Pancreas (tissue), 10 donors: ENCODE data around the gene FRG2. TPM values are rescaled to one million over a fixed set of nuclear protein-coding genes. Genes with fewer than 3 reads are reported as not detected.
A peak's percentile ranks its signal among the peaks of the same experiment; 100 is the strongest.
"Not testable (repeated sequence)": the region's sequence is repeated elsewhere in the genome, so short reads cannot be mapped to it uniquely, and the experiment has no call there.

ENCODE experiments used
- ATAC-seq, 4 donors: fragments of 200-7000 bp; cut with Tn5 transposase; one replicate each; pipeline versions ENCODE4 v1.8.0 to v1.9.1; 2020; ENCODE audit warnings: mild to moderate bottlenecking in 4 of 4, moderate library complexity in 4 of 4
- DNase-seq, 6 donors: peaks; one replicate each; pipeline ENCODE4 v3.0.0-alpha.2; 2020
- FAIRE-seq: peaks from 2 replicates; lab custom pipeline; 2012; peaks lifted over from hg19 to GRCh38; lab: Jason Lieb, UNC
- H3K27ac ChIP-seq, 4 donors: fragments of 200-600 bp; sonication (generic); 1 replicate in 3 of 4; 2 replicates in 1 of 4; pipeline versions ENCODE4 v1.5.0 to v1.8.0; 2020
- H3K27me3 ChIP-seq, 4 donors: fragments of 200-600 bp; one replicate each; pipeline ENCODE4 v1.8.0; 2021
- H3K36me3 ChIP-seq, 3 donors: fragments of 200-600 bp; sonication (generic) in 1 of 3; one replicate each; pipeline versions ENCODE4 v1.5.0 to v1.8.0; 2020 to 2021
- H3K4me1 ChIP-seq, 3 donors: fragments of 200-600 bp; one replicate each; pipeline ENCODE4 v1.8.0; 2021
- H3K4me3 ChIP-seq, 4 donors: fragments of 200-600 bp; sonication (generic) in 2 of 4; one replicate each; pipeline versions ENCODE4 v1.5.0 to v1.8.0; 2020 to 2021
- H3K9me3 ChIP-seq, 4 donors: fragments of 200-600 bp; one replicate each; pipeline ENCODE4 v1.8.0; 2021
- WGBS, 2 donors: extraction: QIAGEN DNeasy Blood & Tissue Kit; methylation state at CpG; one replicate each; pipeline ENCODE4 v1.1.7; 2013; 5-methylcytosine and 5-hydroxymethylcytosine counted together
- intact Hi-C, 3 donors: fragments of 100-400 bp; cut with DNase I; formaldehyde crosslinking; loops; one replicate each; pipeline versions ENCODE4 v1.11.1 to v1.14.2; 2022
- polyA plus RNA-seq, 2 donors: library from polyadenylated mRNA; stranded (reverse); fragments of 200-250 nt; gene quantifications; one replicate each; pipeline ENCODE4 v1.2.3, GENCODE V29; 2013
- total RNA-seq, 6 donors: library from RNA; stranded (reverse); fragmentation: NEBNext Ultra II Directional in 4 of 6; extraction: Animal tissue kit (Norgen Biotek cat#: 25700) in 4 of 6; gene quantifications; one replicate each; pipeline versions ENCODE4 v1.2.1 to v1.2.4, GENCODE V29; 2021 to 2023
- donor health status: healthy with polysubstance abuse.
- donor health status: DM: no; HTN: no; CAD: no; lungs with moderate emphysema.
- donor health status: DM: no; HTN: no; CAD: no.
- donor health status: control.
- donor health status: control.
- donor health status: Bipolar disorder and iron deficiency.
- donor health status: DM: yes; HTN: yes; CAD: no.
- donor health status: DM: no; HTN: no; CAD: no.
- donor health status: DM: no; HTN: no; CAD: no.
- donor health status: DM: yes; HTN: yes; CAD: no.

FRG2 gene
- total RNA-seq = not detected
- polyA plus RNA-seq = not detected

- ATAC-seq, H3K4me3 ChIP-seq, H3K9me3 ChIP-seq, FAIRE-seq, H3K27me3 ChIP-seq, intact Hi-C loops, H3K27ac ChIP-seq, H3K4me1 ChIP-seq, H3K36me3 ChIP-seq, DNase-seq: not testable (repeated sequence)
- 78% methylated on average over 1 of the region's 10 CpGs; no CpG with 5 or more reads in 1 of the 2 donors for WGBS, 2 donors
Observed at GRCh38 chr4:190027156-190027555, at the start of gene FRG2. FRG2 (minus strand) TSS chr4:190027256; CDS start chr4:190027204, 52 bp downstream.

DNA sequence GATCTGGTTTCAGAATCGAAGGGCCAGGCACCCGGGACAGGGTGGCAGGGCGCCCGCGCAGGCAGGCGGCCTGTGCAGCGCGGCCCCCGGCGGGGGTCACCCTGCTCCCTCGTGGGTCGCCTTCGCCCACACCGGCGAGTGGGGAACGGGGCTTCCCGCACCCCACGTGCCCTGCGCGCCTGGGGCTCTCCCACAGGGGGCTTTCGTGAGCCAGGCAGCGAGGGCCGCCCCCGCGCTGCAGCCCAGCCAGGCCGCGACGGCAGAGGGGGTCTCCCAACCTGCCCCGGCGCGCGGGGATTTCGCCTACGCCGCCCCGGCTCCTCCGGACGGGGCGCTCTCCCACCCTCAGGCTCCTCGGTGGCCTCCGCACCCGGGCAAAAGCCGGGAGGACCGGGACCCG is 41.3 kb upstream of the FRG2 start:
- ATAC-seq, H3K4me1 ChIP-seq, H3K4me3 ChIP-seq, H3K27me3 ChIP-seq, H3K9me3 ChIP-seq, FAIRE-seq, H3K27ac ChIP-seq, H3K36me3 ChIP-seq, intact Hi-C loops: not testable (repeated sequence)
- peak in 2 of 6 donors; percentile 20 to 49 for DNase-seq
- WGBS, 2 donors = 34 to 52% methylated on average over 26 to 37 of the region's 45 CpGs

GRCh38 chr4:190064805-190065204 is 37.7 kb upstream of the FRG2 start:
- ATAC-seq, H3K36me3 ChIP-seq, FAIRE-seq, DNase-seq, H3K27me3 ChIP-seq, intact Hi-C loops, H3K4me3 ChIP-seq, H3K27ac ChIP-seq, H3K9me3 ChIP-seq, H3K4me1 ChIP-seq: not testable (repeated sequence)
- 9 to 13% methylated on average over 3 of the region's 3 CpGs for WGBS, 2 donors

DNA sequence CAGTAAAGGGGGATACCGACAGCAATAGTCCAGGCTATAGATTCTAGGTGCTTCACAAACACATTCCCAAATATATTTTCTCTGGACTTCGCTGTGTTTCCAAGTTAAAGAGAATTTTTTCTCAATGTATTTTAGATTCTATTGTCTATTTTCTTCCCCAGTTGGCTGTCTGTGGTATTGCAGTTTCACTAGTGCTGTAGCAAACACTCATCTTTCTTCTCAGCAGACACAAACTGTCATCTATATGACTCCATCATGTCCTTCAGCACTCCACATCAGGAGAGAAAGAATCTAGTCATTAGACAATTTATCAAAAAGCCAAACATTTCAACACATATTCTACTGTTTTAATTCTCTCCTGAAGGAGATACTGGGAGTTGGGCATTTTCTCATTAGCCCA is 37.3 kb upstream of the FRG2 start, which contains the start of gene DBET:
Gene DBET (plus strand): TSS at position 161 of the 400 bp plus-strand sequence.
- H3K27ac ChIP-seq, H3K27me3 ChIP-seq, DNase-seq, H3K36me3 ChIP-seq, intact Hi-C loops, H3K4me1 ChIP-seq, H3K9me3 ChIP-seq, H3K4me3 ChIP-seq, ATAC-seq, FAIRE-seq: not testable (repeated sequence)
- WGBS, 2 donors = 30 to 38% methylated on average over 2 of the region's 2 CpGs

DNA sequence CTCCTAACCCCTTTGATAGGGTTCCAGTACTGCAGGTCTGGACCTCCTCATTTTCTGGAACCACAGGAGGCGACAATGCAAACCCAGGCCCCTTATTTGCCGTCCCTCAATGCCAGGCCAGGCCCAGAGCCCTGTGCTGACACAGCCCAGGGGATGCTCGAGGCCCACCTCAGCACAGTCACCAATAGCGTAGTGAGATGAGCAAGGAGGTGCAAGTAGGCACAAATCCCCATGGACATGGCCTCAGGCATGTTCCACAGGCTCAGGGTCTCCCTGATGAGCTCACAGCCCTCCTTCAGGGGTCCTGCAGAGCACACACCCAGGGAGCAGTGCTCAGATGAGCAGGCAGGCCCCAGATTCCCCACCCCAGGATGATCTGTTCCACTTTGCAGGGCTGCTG is 31.9 kb upstream of the FRG2 start:
- H3K27ac ChIP-seq, H3K36me3 ChIP-seq, H3K4me3 ChIP-seq, intact Hi-C loops, H3K9me3 ChIP-seq, FAIRE-seq, ATAC-seq, DNase-seq, H3K4me1 ChIP-seq, H3K27me3 ChIP-seq: not testable (repeated sequence)
- WGBS, 2 donors = 50 to 51% methylated on average over 3 to 4 of the region's 4 CpGs

- FAIRE-seq = peak; percentile 75
- H3K27ac ChIP-seq, intact Hi-C loops, H3K9me3 ChIP-seq, H3K4me3 ChIP-seq, H3K36me3 ChIP-seq, H3K27me3 ChIP-seq, H3K4me1 ChIP-seq: not testable (repeated sequence)
- peak in 2 of 6 donors; percentile 20 to 44 for DNase-seq
- WGBS, 2 donors = 38 to 44% methylated on average over 5 to 7 of the region's 28 CpGs
- ATAC-seq = peak in 2 of 4 donors; percentile 45 to 61
Observed at GRCh38 chr4:190049378-190050239, 22.6 kb upstream of the FRG2 start.

- intact Hi-C loops, FAIRE-seq: not testable (repeated sequence)
- WGBS, 2 donors = 7 to 11% methylated on average over 1 of the region's 12 CpGs
Observed at GRCh38 chr4:190047627-190048026, 20.6 kb upstream of the FRG2 start.

GRCh38 chr4:190040873-190041272 is 13.8 kb upstream of the FRG2 start:
- FAIRE-seq, intact Hi-C loops, H3K4me1 ChIP-seq, H3K27ac ChIP-seq, H3K27me3 ChIP-seq, H3K36me3 ChIP-seq, DNase-seq, H3K4me3 ChIP-seq, ATAC-seq, H3K9me3 ChIP-seq: not testable (repeated sequence)
- WGBS, 2 donors = 23 to 28% methylated on average over 22 to 32 of the region's 40 CpGs

More at GRCh38 chr4:190047627-190048026, 20.6 kb upstream of the FRG2 start:
- DNase-seq, H3K4me3 ChIP-seq, H3K27ac ChIP-seq, H3K4me1 ChIP-seq, H3K36me3 ChIP-seq, H3K27me3 ChIP-seq, H3K9me3 ChIP-seq: not testable (repeated sequence)
- ATAC-seq = peak in 1 of 4 donors; percentile 42
